ENCODE data around the gene AGAP1. TPM values are rescaled to one million over a fixed set of nuclear protein-coding genes. Genes with fewer than 3 reads are reported as not detected.

AGAP1 gene
- total RNA-seq, 1 donor from 2014 or later = 33.7 TPM

DNA sequence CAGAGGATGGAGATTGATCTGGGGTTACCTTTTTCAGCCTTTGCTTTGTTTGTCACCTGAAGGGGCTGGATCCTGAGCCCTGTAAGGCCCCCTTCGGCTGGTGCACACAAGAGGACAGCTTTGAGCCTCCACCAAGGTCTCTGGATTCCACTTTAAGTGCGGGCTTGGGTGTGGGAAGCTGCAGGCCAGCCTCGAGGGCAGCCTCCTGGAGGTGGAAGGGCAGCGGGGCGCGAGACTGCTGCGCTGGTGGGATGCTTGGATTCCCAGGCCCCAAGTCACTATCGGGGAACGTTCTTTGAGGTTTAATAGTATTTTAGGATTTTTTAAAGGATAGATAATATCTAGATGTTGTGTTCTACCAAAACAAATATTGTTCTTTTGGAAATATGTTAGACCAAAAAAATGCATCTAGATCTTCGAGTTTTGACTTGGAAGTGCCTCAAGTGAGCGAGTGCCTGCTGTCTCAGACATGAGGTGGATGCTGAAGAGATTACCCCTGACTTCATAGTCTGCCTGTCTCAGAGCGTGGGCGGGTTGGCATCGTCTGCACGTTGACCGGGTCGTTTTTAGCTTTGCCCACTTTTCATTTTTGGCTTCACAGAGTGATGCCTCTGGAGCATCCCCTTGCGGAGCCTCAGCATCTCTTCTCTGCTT lies 113.8 kb downstream of the AGAP1 start:
- DNase-seq (ENCODE audit: low read depth) = no peak
- H3K36me3 ChIP-seq (ENCODE audit: control insufficient read depth, insufficient read depth, low read length) = no peaks in the 10 kb centered on the region
- no peak overlapping the region for H3K4me3 ChIP-seq (ENCODE audit: low read depth, low read length)
- TF ChIP-seq, protein P1, sequence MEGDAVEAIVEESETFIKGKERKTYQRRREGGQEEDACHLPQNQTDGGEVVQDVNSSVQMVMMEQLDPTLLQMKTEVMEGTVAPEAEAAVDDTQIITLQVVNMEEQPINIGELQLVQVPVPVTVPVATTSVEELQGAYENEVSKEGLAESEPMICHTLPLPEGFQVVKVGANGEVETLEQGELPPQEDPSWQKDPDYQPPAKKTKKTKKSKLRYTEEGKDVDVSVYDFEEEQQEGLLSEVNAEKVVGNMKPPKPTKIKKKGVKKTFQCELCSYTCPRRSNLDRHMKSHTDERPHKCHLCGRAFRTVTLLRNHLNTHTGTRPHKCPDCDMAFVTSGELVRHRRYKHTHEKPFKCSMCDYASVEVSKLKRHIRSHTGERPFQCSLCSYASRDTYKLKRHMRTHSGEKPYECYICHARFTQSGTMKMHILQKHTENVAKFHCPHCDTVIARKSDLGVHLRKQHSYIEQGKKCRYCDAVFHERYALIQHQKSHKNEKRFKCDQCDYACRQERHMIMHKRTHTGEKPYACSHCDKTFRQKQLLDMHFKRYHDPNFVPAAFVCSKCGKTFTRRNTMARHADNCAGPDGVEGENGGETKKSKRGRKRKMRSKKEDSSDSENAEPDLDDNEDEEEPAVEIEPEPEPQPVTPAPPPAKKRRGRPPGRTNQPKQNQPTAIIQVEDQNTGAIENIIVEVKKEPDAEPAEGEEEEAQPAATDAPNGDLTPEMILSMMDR (IDR thresholded peaks at IDR 0.05; ENCODE audit: insufficient read depth, low read length, poor library complexity, severe bottlenecking) = no peak
- no peaks in the 10 kb centered on the region for H3K27me3 ChIP-seq (ENCODE audit: control insufficient read depth, insufficient read depth, low read length)

DNA sequence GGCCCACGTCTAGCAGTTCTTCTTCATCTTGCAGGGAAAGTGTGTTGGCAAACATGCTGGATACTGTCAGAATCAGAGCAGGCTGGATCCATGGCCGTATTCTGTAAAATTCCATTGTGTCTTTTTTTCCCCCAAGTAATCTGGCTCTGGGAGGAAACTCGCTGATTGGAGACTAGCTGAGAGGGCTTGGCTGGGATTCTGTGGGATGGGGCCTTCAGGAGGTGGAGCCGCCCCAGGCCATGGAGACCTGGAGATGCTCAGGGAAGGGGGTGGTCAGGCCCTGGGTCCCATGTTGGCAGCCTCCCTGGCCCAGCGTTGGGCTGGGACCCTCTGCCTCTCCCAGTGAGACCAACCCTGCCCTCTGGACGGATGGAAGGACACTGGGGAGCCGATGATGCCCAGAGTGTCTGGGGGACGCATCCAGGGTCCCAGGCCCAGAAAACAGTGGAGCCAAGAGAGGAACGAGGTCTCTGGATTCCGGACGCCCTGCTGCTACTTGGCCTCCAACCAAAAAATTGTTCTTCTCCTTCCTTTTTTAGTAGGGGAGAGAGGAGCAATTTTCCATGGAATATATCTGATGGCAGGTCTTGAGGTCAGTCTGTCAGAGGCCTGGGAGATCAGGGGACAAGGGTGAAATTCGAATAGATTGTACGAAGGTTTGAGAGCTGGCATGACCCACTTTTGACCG lies 114.5 kb downstream of the AGAP1 start:
- Histone ChIP-seq H3K4me3 (ENCODE audit: low read depth, low read length) (no peak overlapping the region), H3K27me3 (ENCODE audit: control insufficient read depth, insufficient read depth, low read length) (no peaks in the 10 kb centered on the region), H3K36me3 (ENCODE audit: control insufficient read depth, insufficient read depth, low read length) (no peaks in the 10 kb centered on the region)
- DNase-seq (ENCODE audit: low read depth) = no peak
- TF ChIP-seq, protein P1 (IDR thresholded peaks at IDR 0.05; ENCODE audit: insufficient read depth, low read length, poor library complexity, severe bottlenecking) = no peak

DNA sequence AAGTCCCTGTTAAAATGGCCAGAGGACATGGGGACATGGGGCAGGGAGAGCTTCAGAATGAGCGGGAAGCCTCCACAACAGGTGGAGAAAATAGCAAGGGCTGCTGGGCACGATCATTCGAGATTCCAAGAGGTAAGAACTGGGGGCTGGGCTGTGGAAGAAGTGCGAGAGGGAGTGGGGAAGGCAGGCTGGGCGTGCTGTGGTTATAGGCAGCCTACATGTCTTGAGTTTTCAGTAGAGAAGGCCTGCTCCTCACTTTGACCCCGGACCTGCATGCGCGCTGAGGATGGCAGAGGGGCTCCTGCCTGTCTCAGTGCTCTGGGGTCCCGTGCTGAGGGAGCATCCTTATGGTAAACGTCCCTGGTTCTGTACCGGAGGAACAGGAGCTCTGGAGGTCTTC lies 115.5 kb downstream of the AGAP1 start:
- no peak for DNase-seq (ENCODE audit: low read depth)
- Histone ChIP-seq H3K4me3 (ENCODE audit: low read depth, low read length) (no peak overlapping the region), H3K27me3 (ENCODE audit: control insufficient read depth, insufficient read depth, low read length) (no peaks in the 10 kb centered on the region), H3K36me3 (ENCODE audit: control insufficient read depth, insufficient read depth, low read length) (no peaks in the 10 kb centered on the region)
- TF ChIP-seq, protein P1 (IDR thresholded peaks at IDR 0.05; ENCODE audit: insufficient read depth, low read length, poor library complexity, severe bottlenecking) = no peak

DNA sequence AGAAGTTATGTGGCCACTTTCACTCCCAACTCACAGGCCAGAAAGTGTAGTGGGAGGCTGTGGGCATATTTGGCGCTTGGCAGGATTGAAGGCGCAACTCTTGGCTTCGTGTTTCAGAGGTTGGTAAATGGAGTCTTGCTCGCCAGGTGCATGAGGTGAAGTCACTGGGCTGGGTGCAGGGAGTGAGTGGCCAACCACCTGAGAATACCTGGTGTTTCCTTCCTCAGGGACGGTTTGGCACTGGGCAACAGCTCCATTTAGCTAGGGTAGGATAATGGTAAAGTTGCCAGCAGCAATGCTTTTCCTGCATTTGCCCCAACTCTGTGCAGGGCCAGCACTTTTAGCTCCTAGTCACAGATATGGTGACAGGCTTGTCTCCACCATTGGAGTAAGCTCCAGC lies 115.9 kb downstream of the AGAP1 start:
- H3K4me3 ChIP-seq (ENCODE audit: low read depth, low read length) = no peak overlapping the region
- no peaks in the 10 kb centered on the region for H3K27me3 ChIP-seq (ENCODE audit: control insufficient read depth, insufficient read depth, low read length)
- TF ChIP-seq, protein P1 (IDR thresholded peaks at IDR 0.05; ENCODE audit: insufficient read depth, low read length, poor library complexity, severe bottlenecking) = no peak
- no peak for DNase-seq (ENCODE audit: low read depth)
- H3K36me3 ChIP-seq (ENCODE audit: control insufficient read depth, insufficient read depth, low read length) = no peaks in the 10 kb centered on the region

DNA sequence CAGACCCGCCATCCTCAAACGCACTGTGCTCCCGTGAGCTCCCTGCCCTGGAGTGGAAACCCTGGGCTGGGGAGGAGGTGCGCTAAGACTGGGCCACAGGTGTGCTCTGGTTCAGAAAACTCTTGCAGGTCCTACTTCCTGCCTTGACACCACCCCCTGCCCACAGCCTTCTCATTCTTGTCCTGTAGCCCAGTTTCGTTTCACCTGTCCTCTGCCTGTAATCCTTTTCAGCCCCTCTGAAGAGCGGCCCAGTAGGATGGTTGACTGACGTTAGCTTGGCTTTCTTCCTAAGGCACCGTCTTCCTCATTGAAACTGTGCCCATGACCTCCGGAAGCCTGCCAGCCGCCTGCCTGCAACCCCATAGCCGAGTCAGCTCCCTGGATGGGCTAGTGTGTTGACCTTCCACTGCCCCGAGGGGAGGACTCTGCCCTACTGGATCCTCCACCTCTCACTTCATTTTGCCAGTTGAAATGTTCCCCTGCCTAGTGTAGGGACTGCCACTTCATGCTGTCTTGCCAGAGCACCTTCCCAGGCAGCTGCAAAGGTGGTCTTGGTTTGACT lies 116.9 kb downstream of the AGAP1 start:
- no peaks in the 10 kb centered on the region for H3K27me3 ChIP-seq (ENCODE audit: control insufficient read depth, insufficient read depth, low read length)
- TF ChIP-seq, protein P1 (IDR thresholded peaks at IDR 0.05; ENCODE audit: insufficient read depth, low read length, poor library complexity, severe bottlenecking) = no peak

More for the DNA sequence above, 116.9 kb downstream of the AGAP1 start:
- H3K4me3 ChIP-seq (ENCODE audit: low read depth, low read length) = no peak overlapping the region
- no peak for DNase-seq (ENCODE audit: low read depth)
- no peaks in the 10 kb centered on the region for H3K36me3 ChIP-seq (ENCODE audit: control insufficient read depth, insufficient read depth, low read length)
